Fibroblast of lung (primary cell): ENCODE measurements around the gene ERCC8. TPM values are rescaled to one million over a fixed set of nuclear protein-coding genes. Genes with fewer than 3 reads are reported as not detected.

Experiments used
- DNase-seq, 2 donors: peaks; one replicate each; pipeline versions ENCODE4 v3.0.0 to v3.0.0-alpha.2; 2010; ENCODE audit warnings: low read depth in 2 of 2
- H2AFZ ChIP-seq: 2 replicates; pipeline ENCODE4 v1.5.1; 2012; ENCODE audit warnings: low read length, control low read depth, inconsistent platforms
- H3K27ac ChIP-seq: 2 replicates; pipeline ENCODE4 v1.5.1; 2011; ENCODE audit warnings: low read length, control low read depth; ENCODE audit not compliant: insufficient read depth
- H3K27me3 ChIP-seq: 2 replicates; pipeline ENCODE4 v1.5.1; 2011; ENCODE audit warnings: mild to moderate bottlenecking, low read length; ENCODE audit not compliant: control insufficient read depth, insufficient read depth
- H3K36me3 ChIP-seq: 2 replicates; pipeline ENCODE4 v1.5.1; 2011; ENCODE audit warnings: low read length; ENCODE audit not compliant: control insufficient read depth, insufficient read depth
- H3K4me1 ChIP-seq: 2 replicates; pipeline ENCODE4 v1.5.1; 2011; ENCODE audit warnings: low read length; ENCODE audit not compliant: control insufficient read depth, insufficient read depth; ENCODE audit errors: extremely low read depth
- H3K4me2 ChIP-seq: 2 replicates; pipeline ENCODE4 v1.5.1; 2011; ENCODE audit warnings: low read length, control low read depth; ENCODE audit not compliant: insufficient read depth; ENCODE audit errors: extremely low read depth
- H3K4me3 ChIP-seq, 4 experiments: fragments of 200-600 bp in 1 of 4; sonication (generic) in 1 of 4; replicated peaks in 1 of 4; 2 replicates each; pipeline ENCODE4 v1.5.1; 2011 to 2016; ENCODE audit warnings: low read length in 4 of 4, low read depth in 3 of 4, mild to moderate bottlenecking in 3 of 4, control low read depth in 2 of 4, inconsistent platforms in 1 of 4, mixed read lengths in 1 of 4; ENCODE audit not compliant: insufficient read depth in 1 of 4; ENCODE audit errors: control extremely low read depth in 1 of 4
- H3K79me2 ChIP-seq: 2 replicates; pipeline ENCODE4 v1.5.1; 2012; ENCODE audit warnings: mild to moderate bottlenecking, low read length, inconsistent platforms; ENCODE audit not compliant: control insufficient read depth, insufficient read depth
- H3K9ac ChIP-seq: 2 replicates; pipeline ENCODE4 v1.5.1; 2011; ENCODE audit warnings: mild to moderate bottlenecking, low read length, control low read depth; ENCODE audit not compliant: insufficient read depth
- H3K9me3 ChIP-seq: 2 replicates; pipeline ENCODE4 v1.5.1; 2012; ENCODE audit warnings: low read depth, low read length; ENCODE audit not compliant: control insufficient read depth, insufficient read depth
- H4K20me1 ChIP-seq: 2 replicates; pipeline ENCODE4 v1.5.1; 2011; ENCODE audit warnings: low read length; ENCODE audit not compliant: control insufficient read depth, insufficient read depth; ENCODE audit errors: extremely low read depth
- EZH2 ChIP-seq: IDR thresholded peaks from 2 replicates; pipeline ENCODE4 v1.5.1; 2012; ENCODE audit warnings: low read length, control low read depth, mild to moderate bottlenecking; ENCODE audit errors: missing control alignments
- polyA plus RNA-seq, 2 donors: library from polyadenylated mRNA; depleted of rRNA in 1 of 2; stranded (reverse) in 1 of 2; unstranded in 1 of 2; fragments of >200 nt; gene quantifications; 2 replicates each; pipeline ENCODE4 v1.2.1, GENCODE V29; 2011 to 2012; ENCODE audit warnings: missing spikeins in 1 of 2
- total RNA-seq: library from RNA; depleted of rRNA; stranded (reverse); fragments of >200 nt; gene quantifications from 2 replicates; pipeline ENCODE4 v1.2.1, GENCODE V29; 2014
- TF ChIP-seq, protein P1 (sequence below), 2 donors: IDR thresholded peaks in 1 of 2; conservative IDR thresholded peaks in 1 of 2; 1 replicate in 1 of 2; 2 replicates in 1 of 2; pipeline ENCODE4 v1.5.1; 2011 to 2012; ENCODE audit warnings: low read length in 2 of 2, control low read depth in 1 of 2, inconsistent platforms in 1 of 2, low read depth in 1 of 2, mild to moderate bottlenecking in 1 of 2

ERCC8 gene
- total and polyA plus RNA-seq, 2 donors (not counting 1 experiment from before 2014, with no cell fraction given) = 16.3 to 23.7 TPM

DNA sequence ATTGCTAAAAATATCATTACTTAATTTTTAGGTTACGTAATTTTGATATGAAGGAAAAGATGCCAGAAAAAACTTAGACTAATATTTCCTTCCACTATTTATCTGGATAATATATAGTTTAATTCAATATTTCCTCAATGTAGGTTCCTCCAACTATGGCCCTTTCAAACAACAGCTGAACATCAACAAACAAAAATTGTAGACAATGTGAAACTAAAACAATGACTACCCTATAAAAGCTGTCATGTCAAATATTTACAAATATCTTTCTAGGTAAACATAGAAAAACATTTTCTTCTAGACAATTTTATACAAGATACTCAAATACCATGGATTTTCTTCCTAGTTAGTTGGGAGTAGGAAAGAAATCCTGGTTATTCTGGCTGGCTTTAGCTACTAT, 117.7 kb downstream of the ERCC8 start:
- Histone ChIP-seq H3K9ac (no peak overlapping the region), H3K4me3 (no peak overlapping the region), H3K4me1 (no peaks in the 10 kb centered on the region), H3K9me3 (no peaks in the 10 kb centered on the region), H3K79me2 (no peaks in the 10 kb centered on the region), H4K20me1 (no peaks in the 10 kb centered on the region), H3K27me3 (no peaks in the 10 kb centered on the region), H3K4me2 (no peak overlapping the region), H3K36me3 (no peaks in the 10 kb centered on the region), H2AFZ (no peak overlapping the region), H3K27ac (no peak overlapping the region)
- no peak for TF ChIP-seq EZH2
- TF ChIP-seq, protein P1, sequence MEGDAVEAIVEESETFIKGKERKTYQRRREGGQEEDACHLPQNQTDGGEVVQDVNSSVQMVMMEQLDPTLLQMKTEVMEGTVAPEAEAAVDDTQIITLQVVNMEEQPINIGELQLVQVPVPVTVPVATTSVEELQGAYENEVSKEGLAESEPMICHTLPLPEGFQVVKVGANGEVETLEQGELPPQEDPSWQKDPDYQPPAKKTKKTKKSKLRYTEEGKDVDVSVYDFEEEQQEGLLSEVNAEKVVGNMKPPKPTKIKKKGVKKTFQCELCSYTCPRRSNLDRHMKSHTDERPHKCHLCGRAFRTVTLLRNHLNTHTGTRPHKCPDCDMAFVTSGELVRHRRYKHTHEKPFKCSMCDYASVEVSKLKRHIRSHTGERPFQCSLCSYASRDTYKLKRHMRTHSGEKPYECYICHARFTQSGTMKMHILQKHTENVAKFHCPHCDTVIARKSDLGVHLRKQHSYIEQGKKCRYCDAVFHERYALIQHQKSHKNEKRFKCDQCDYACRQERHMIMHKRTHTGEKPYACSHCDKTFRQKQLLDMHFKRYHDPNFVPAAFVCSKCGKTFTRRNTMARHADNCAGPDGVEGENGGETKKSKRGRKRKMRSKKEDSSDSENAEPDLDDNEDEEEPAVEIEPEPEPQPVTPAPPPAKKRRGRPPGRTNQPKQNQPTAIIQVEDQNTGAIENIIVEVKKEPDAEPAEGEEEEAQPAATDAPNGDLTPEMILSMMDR (conservative IDR thresholded peaks at IDR 0.05 in 1 of 2, IDR thresholded peaks at IDR 0.05 in 1 of 2; ENCODE audit: low read depth in 1 of 2, low read length in 2 of 2) = no peak
- no peak for DNase-seq

GRCh38 chr5:60826653-60827052, 118.2 kb downstream of the ERCC8 start:
- no peaks in the 10 kb centered on the region for H4K20me1 ChIP-seq
- no peaks in the 10 kb centered on the region for H3K9me3 ChIP-seq
- H3K27ac ChIP-seq = no peak overlapping the region

More at GRCh38 chr5:60826653-60827052, 118.2 kb downstream of the ERCC8 start:
- H3K4me2 ChIP-seq = no peak overlapping the region
- no peak for TF ChIP-seq EZH2
- TF ChIP-seq, protein P1 (conservative IDR thresholded peaks at IDR 0.05 in 1 of 2, IDR thresholded peaks at IDR 0.05 in 1 of 2; ENCODE audit: low read depth in 1 of 2, low read length in 2 of 2) = no peak
- no peak for DNase-seq
- H3K79me2 ChIP-seq = no peaks in the 10 kb centered on the region
- no peaks in the 10 kb centered on the region for H3K27me3 ChIP-seq
- H3K9ac ChIP-seq = no peak overlapping the region
- H2AFZ ChIP-seq = no peak overlapping the region
- H3K4me3 ChIP-seq = no peak overlapping the region
- no peaks in the 10 kb centered on the region for H3K4me1 ChIP-seq
- no peaks in the 10 kb centered on the region for H3K36me3 ChIP-seq

Other genes with a start within 250 kb of the ERCC8 start
- gene DEPDC1B, start 244.9 kb downstream of the ERCC8 start, total RNA-seq = 2.1 and 2.5 TPM in 2 replicates
- 3.2 and 8.8 TPM in 2 replicates for gene DEPDC1B, start 244.9 kb downstream of the ERCC8 start, polyA plus RNA-seq
- under 0.01 and 0.26 TPM in 2 replicates for gene ELOVL7, start 100.8 kb downstream of the ERCC8 start, total RNA-seq
- gene ELOVL7, start 100.8 kb downstream of the ERCC8 start, polyA plus RNA-seq = 0.03 and 0.07 TPM in 2 replicates
- gene NDUFAF2, start 135 bp upstream of the ERCC8 start, total RNA-seq = 30.9 and 34.9 TPM in 2 replicates
- gene NDUFAF2, start 135 bp upstream of the ERCC8 start, polyA plus RNA-seq = 44.3 and 53.2 TPM in 2 replicates
- 42.4 and 64.6 TPM in 2 replicates for gene SMIM15, start 217.4 kb upstream of the ERCC8 start, total RNA-seq
- gene SMIM15, start 217.4 kb upstream of the ERCC8 start, polyA plus RNA-seq = 61.6 and 63.3 TPM in 2 replicates